GM23248 (cell line): ENCODE results near the gene LPP. TPM values are rescaled to one million over a fixed set of nuclear protein-coding genes. Genes with fewer than 3 reads are reported as not detected.

Source experiments
- DNase-seq: peaks from one replicate; pipeline ENCODE4 v3.0.0-alpha.2; 2015
- H2AFZ ChIP-seq: fragments of 200-600 bp; sonication (generic); 2 replicates; pipeline ENCODE4 v1.6.1; 2016; ENCODE audit warnings: antibody characterized with exemption
- H3F3A ChIP-seq: fragments of 200-600 bp; sonication (generic); 2 replicates; pipeline ENCODE4 v1.6.1; 2016; ENCODE audit warnings: mild to moderate bottlenecking, antibody characterized with exemption, mixed run types; ENCODE audit not compliant: insufficient read depth
- H3K27ac ChIP-seq: fragments of 200-600 bp; sonication (generic); 2 replicates; pipeline ENCODE4 v1.5.1; 2016; ENCODE audit warnings: mild to moderate bottlenecking
- H3K27me3 ChIP-seq: fragments of 200-600 bp; sonication (generic); replicated peaks from 2 replicates; pipeline ENCODE4 v1.6.1; 2016; ENCODE audit warnings: mild to moderate bottlenecking; ENCODE audit not compliant: insufficient read depth
- H3K36me3 ChIP-seq: fragments of 200-600 bp; sonication (generic); 2 replicates; pipeline ENCODE4 v1.6.1; 2016; ENCODE audit warnings: low read depth, mild to moderate bottlenecking
- H3K4me1 ChIP-seq: fragments of 200-600 bp; sonication (generic); 2 replicates; pipeline ENCODE4 v1.6.1; 2016; ENCODE audit warnings: mild to moderate bottlenecking; ENCODE audit not compliant: insufficient read depth
- H3K4me2 ChIP-seq: fragments of 200-600 bp; sonication (generic); one replicate; pipeline ENCODE4 v1.6.1; 2016; ENCODE audit warnings: mild to moderate bottlenecking; ENCODE audit not compliant: unreplicated experiment
- H3K4me3 ChIP-seq: fragments of 200-600 bp; sonication (generic); 2 replicates; pipeline ENCODE4 v1.5.1; 2016; ENCODE audit warnings: mild to moderate bottlenecking
- H3K79me2 ChIP-seq: fragments of 200-600 bp; sonication (generic); 2 replicates; pipeline ENCODE4 v1.6.1; 2016; ENCODE audit warnings: mild to moderate bottlenecking; ENCODE audit not compliant: insufficient read depth
- H3K9ac ChIP-seq: fragments of 200-600 bp; sonication (generic); 2 replicates; pipeline ENCODE4 v1.6.1; 2016; ENCODE audit warnings: mild to moderate bottlenecking
- H3K9me2 ChIP-seq: fragments of 200-600 bp; sonication (generic); 2 replicates; pipeline ENCODE4 v1.6.1; 2016; ENCODE audit warnings: mixed run types, mild to moderate bottlenecking, moderate library complexity; ENCODE audit not compliant: insufficient read depth
- H3K9me3 ChIP-seq: fragments of 200-600 bp; sonication (generic); one replicate; pipeline ENCODE4 v1.6.1; 2017; ENCODE audit warnings: low read depth
- H4K20me1 ChIP-seq: fragments of 200-600 bp; sonication (generic); 2 replicates; pipeline ENCODE4 v1.6.0; 2016; ENCODE audit not compliant: insufficient read depth
- EZH2 ChIP-seq: fragments of 200-600 bp; sonication (generic); IDR thresholded peaks from 2 replicates; pipeline ENCODE4 v1.6.1; 2018; ENCODE audit warnings: antibody characterized with exemption, mild to moderate bottlenecking; ENCODE audit not compliant: insufficient read depth, poor library complexity, severe bottlenecking
- EZH2phosphoT487 ChIP-seq: fragments of 200-600 bp; sonication (generic); IDR thresholded peaks from 2 replicates; pipeline ENCODE4 v1.6.1; 2018; ENCODE audit warnings: antibody characterized with exemption, moderate library complexity, mild to moderate bottlenecking, low read depth; ENCODE audit not compliant: insufficient read depth
- WGBS, 2 experiments: methylation state at CpG; one replicate each; pipeline ENCODE4 v1.1.6; 2015 to 2017; ENCODE audit warnings: low lambda C conversion rate in 2 of 2, low coverage in 1 of 2; ENCODE audit errors: missing lambda C conversion rate in 2 of 2; 5-methylcytosine and 5-hydroxymethylcytosine counted together
- in situ Hi-C: fragments of 300-500 bp; cut with MboI; formaldehyde crosslinking; loops from 2 replicates; pipeline ENCODE4 v1.15.0; 2020
- polyA plus RNA-seq: library from polyadenylated mRNA; unstranded; fragments of >200 nt; fragmentation: Nextera tagmentation; extraction: Ambion mirVana; gene quantifications from 2 replicates; pipeline ENCODE4 v1.2.1, GENCODE V29; 2016
- total RNA-seq: library from RNA; depleted of rRNA; stranded (reverse); fragments of >200 nt; shearing (Covaris generic); gene quantifications from 2 replicates; pipeline ENCODE4 v1.2.3, GENCODE V29; 2014

Gene LPP
- total and polyA plus RNA-seq, 2 experiments from 2014 or later = 42.8 to 61.7 TPM

GRCh38 chr3:188786424-188786823 is 632.5 kb downstream of the LPP start:
- Histone ChIP-seq H3K27ac (no peak overlapping the region), H3K4me1 (peaks cover 17% of the 10 kb centered on the region), H3F3A (peaks cover 24% of the 10 kb centered on the region), H3K36me3 (no peaks in the 10 kb centered on the region), H3K9me2 (no peaks in the 10 kb centered on the region), H3K9me3 (no peaks in the 10 kb centered on the region), H3K9ac (no peak overlapping the region), H3K4me2 (no peak overlapping the region), H3K27me3 (no peaks in the 10 kb centered on the region), H3K4me3 (no peak overlapping the region), H2AFZ (no peak overlapping the region), H4K20me1 (no peaks in the 10 kb centered on the region), H3K79me2 (no peaks in the 10 kb centered on the region)
- no peak for TF ChIP-seq EZH2
- TF ChIP-seq EZH2phosphoT487 = no peak
- DNase-seq = no peak
- in situ Hi-C loops = no loop called here
- WGBS, 2 experiments = 98 to 100% methylated on average over 2 of the region's 2 CpGs

GRCh38 chr3:188788621-188789081 is 634.7 kb downstream of the LPP start:
- Histone ChIP-seq H3K27me3 (no peaks in the 10 kb centered on the region), H3F3A (peaks cover 24% of the 10 kb centered on the region), H4K20me1 (no peaks in the 10 kb centered on the region), H3K27ac (peak overlapping the region; percentile 86), H3K4me1 (peaks cover 17% of the 10 kb centered on the region), H3K9me2 (no peaks in the 10 kb centered on the region), H3K4me2 (peak overlapping the region; percentile 66), H3K36me3 (no peaks in the 10 kb centered on the region), H3K79me2 (peaks cover 6% of the 10 kb centered on the region; the same call in 1 of the 2 replicates), H3K9me3 (no peaks in the 10 kb centered on the region), H3K9ac (peak overlapping the region; percentile 50; the same call in 1 of the 2 replicates), H2AFZ (no peak overlapping the region), H3K4me3 (peak overlapping the region; percentile 13; the same call in 1 of the 2 replicates)
- peak; percentile 95 for DNase-seq
- no peak for TF ChIP-seq EZH2
- no peak for TF ChIP-seq EZH2phosphoT487
- in situ Hi-C loops = no loop called here
- 2 to 3% methylated on average over 5 of the region's 5 CpGs for WGBS, 2 experiments

GRCh38 chr3:188789251-188789650 is 635.3 kb downstream of the LPP start:
- H3F3A ChIP-seq = peaks cover 24% of the 10 kb centered on the region
- no peak overlapping the region; the same call in 1 of the 2 replicates for H2AFZ ChIP-seq
- no peaks in the 10 kb centered on the region for H4K20me1 ChIP-seq
- no peaks in the 10 kb centered on the region for H3K9me3 ChIP-seq
- peaks cover 10% of the 10 kb centered on the region; the same call in 1 of the 2 replicates for H3K79me2 ChIP-seq
- H3K9ac ChIP-seq = peak overlapping the region; percentile 50
- no peak for DNase-seq
- peak overlapping the region; percentile 86 for H3K27ac ChIP-seq
- no peaks in the 10 kb centered on the region for H3K9me2 ChIP-seq
- peak overlapping the region; percentile 13; the same call in 1 of the 2 replicates for H3K4me3 ChIP-seq
- no peaks in the 10 kb centered on the region for H3K27me3 ChIP-seq
- no peaks in the 10 kb centered on the region for H3K36me3 ChIP-seq
- in situ Hi-C loops = no loop called here
- H3K4me2 ChIP-seq = peak overlapping the region; percentile 66
- TF ChIP-seq EZH2phosphoT487 (no peak), EZH2 (no peak)
- WGBS, 2 experiments = 38 to 50% methylated on average over 4 of the region's 4 CpGs
- H3K4me1 ChIP-seq = peaks cover 17% of the 10 kb centered on the region

- in situ Hi-C loops = no loop called here
- Histone ChIP-seq H3K27me3 (no peaks in the 10 kb centered on the region), H3K79me2 (peaks cover 10% of the 10 kb centered on the region; the same call in 1 of the 2 replicates), H4K20me1 (no peaks in the 10 kb centered on the region), H3F3A (peaks cover 38% of the 10 kb centered on the region), H3K36me3 (no peaks in the 10 kb centered on the region), H3K9me3 (no peaks in the 10 kb centered on the region), H2AFZ (no peak overlapping the region), H3K9ac (no peak overlapping the region), H3K9me2 (no peaks in the 10 kb centered on the region), H3K4me2 (no peak overlapping the region), H3K4me1 (peaks cover 24% of the 10 kb centered on the region), H3K27ac (no peak overlapping the region), H3K4me3 (no peak overlapping the region)
- no peak for DNase-seq
- no peak for TF ChIP-seq EZH2phosphoT487
- no peak for TF ChIP-seq EZH2
- 89 to 98% methylated on average over 4 of the region's 4 CpGs for WGBS, 2 experiments
Observed at GRCh38 chr3:188791311-188791710, 637.4 kb downstream of the LPP start.

- DNase-seq = peak; percentile 45
- peaks cover 49% of the 10 kb centered on the region for H3F3A ChIP-seq
- in situ Hi-C loops = no loop called here
- peaks cover 10% of the 10 kb centered on the region; the same call in 1 of the 2 replicates for H3K79me2 ChIP-seq
- H4K20me1 ChIP-seq = no peaks in the 10 kb centered on the region
- H3K9ac ChIP-seq = no peak overlapping the region
- H3K9me2 ChIP-seq = no peaks in the 10 kb centered on the region
- H2AFZ ChIP-seq = no peak overlapping the region
- H3K4me2 ChIP-seq = no peak overlapping the region
- no peaks in the 10 kb centered on the region for H3K9me3 ChIP-seq
- WGBS, 2 experiments = 48 to 53% methylated on average over 6 of the region's 6 CpGs
- H3K27me3 ChIP-seq = no peaks in the 10 kb centered on the region
- no peak overlapping the region for H3K4me3 ChIP-seq
- no peak overlapping the region for H3K27ac ChIP-seq
- no peak for TF ChIP-seq EZH2
- TF ChIP-seq EZH2phosphoT487 = no peak
- peaks cover 38% of the 10 kb centered on the region for H3K4me1 ChIP-seq
- no peaks in the 10 kb centered on the region for H3K36me3 ChIP-seq
Observed at GRCh38 chr3:188792793-188793192, 638.8 kb downstream of the LPP start.
